ENCODE data around the gene GLT8D1. TPM values are rescaled to one million over a fixed set of nuclear protein-coding genes. Genes with fewer than 3 reads are reported as not detected.

Gene GLT8D1
- total and polyA plus RNA-seq, 2 of the 13 experiments (the other 11 are each of a cell fraction or from before 2014, with no cell fraction given) = 110 to 121 TPM

GRCh38 chr3:52682016-52682415 is 23.6 kb downstream of the GLT8D1 start (continued):
- peak; percentile 64 for TF ChIP-seq PAXIP1 (CRISPR knock-in tag; conservative IDR thresholded peaks at IDR 0.05)
- 0 out of 2 replicates have a peak, but pooled peaks have one; percentile 20 for TF ChIP-seq ZNF878 (CRISPR knock-in tag; IDR thresholded peaks at IDR 0.05)
- TF ChIP-seq CTCF (CRISPR knock-in tag; IDR thresholded peaks at IDR 0.05) = peak; percentile 79
- TF ChIP-seq ZNF275 (CRISPR knock-in tag; IDR thresholded peaks at IDR 0.05; ENCODE audit: borderline replicate concordance) = no peak
- TF ChIP-seq ZNF234 (CRISPR knock-in tag; conservative IDR thresholded peaks at IDR 0.05) = no peak
- no peak for TF ChIP-seq CBX2 (IDR thresholded peaks at IDR 0.05; ENCODE audit: low read depth, low read length)
- no peak for TF ChIP-seq CBX2 (CRISPR knock-in tag; IDR thresholded peaks at IDR 0.05; ENCODE audit: low read depth)
- TF ChIP-seq BHLHE40 (IDR thresholded peaks at IDR 0.05; ENCODE audit: low read length) = peak; percentile 38; the same call in 1 of the 2 replicates
- peak; percentile 63 for TF ChIP-seq BCL6 (CRISPR knock-in tag; IDR thresholded peaks at IDR 0.05)
- TF ChIP-seq, protein P1, sequence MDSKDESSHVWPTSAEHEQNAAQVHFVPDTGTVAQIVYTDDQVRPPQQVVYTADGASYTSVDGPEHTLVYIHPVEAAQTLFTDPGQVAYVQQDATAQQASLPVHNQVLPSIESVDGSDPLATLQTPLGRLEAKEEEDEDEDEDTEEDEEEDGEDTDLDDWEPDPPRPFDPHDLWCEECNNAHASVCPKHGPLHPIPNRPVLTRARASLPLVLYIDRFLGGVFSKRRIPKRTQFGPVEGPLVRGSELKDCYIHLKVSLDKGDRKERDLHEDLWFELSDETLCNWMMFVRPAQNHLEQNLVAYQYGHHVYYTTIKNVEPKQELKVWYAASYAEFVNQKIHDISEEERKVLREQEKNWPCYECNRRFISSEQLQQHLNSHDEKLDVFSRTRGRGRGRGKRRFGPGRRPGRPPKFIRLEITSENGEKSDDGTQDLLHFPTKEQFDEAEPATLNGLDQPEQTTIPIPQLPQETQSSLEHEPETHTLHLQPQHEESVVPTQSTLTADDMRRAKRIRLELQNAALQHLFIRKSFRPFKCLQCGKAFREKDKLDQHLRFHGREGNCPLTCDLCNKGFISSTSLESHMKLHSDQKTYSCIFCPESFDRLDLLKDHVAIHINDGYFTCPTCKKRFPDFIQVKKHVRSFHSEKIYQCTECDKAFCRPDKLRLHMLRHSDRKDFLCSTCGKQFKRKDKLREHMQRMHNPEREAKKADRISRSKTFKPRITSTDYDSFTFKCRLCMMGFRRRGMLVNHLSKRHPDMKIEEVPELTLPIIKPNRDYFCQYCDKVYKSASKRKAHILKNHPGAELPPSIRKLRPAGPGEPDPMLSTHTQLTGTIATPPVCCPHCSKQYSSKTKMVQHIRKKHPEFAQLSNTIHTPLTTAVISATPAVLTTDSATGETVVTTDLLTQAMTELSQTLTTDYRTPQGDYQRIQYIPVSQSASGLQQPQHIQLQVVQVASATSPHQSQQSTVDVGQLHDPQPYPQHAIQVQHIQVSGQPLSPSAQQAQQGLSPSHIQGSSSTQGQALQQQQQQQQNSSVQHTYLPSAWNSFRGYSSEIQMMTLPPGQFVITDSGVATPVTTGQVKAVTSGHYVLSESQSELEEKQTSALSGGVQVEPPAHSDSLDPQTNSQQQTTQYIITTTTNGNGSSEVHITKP (CRISPR knock-in tag; IDR thresholded peaks at IDR 0.05; ENCODE audit: low read depth) = peak; percentile 76; the same call in 1 of the 2 replicates
- no peak for TF ChIP-seq NR2F6 (IDR thresholded peaks at IDR 0.05)
- peak; percentile 55; the same call in 1 of the 2 replicates for TF ChIP-seq NR2F6 (CRISPR knock-in tag; IDR thresholded peaks at IDR 0.05)
- TF ChIP-seq FOXP1 (IDR thresholded peaks at IDR 0.05) = no peak
- TF ChIP-seq FOXP1 (CRISPR knock-in tag; IDR thresholded peaks at IDR 0.05) = peak; percentile 31; the same call in 1 of the 2 replicates
- TF ChIP-seq ZNF552 (CRISPR knock-in tag; IDR thresholded peaks at IDR 0.05; ENCODE audit: borderline replicate concordance) = no peak
- peak; percentile 55; the same call in 1 of the 2 replicates for TF ChIP-seq NCOA2 (CRISPR knock-in tag; IDR thresholded peaks at IDR 0.05)
- TF ChIP-seq MXI1 (IDR thresholded peaks at IDR 0.05; ENCODE audit: borderline replicate concordance, low read depth, low read length) = peak; percentile 94; the same call in 1 of the 3 replicates
- TF ChIP-seq THYN1 (CRISPR knock-in tag; IDR thresholded peaks at IDR 0.05; ENCODE audit: borderline replicate concordance, low read depth) = no peak
- TF ChIP-seq ATRX (CRISPR knock-in tag; IDR thresholded peaks at IDR 0.05; ENCODE audit: borderline replicate concordance) = no peak
- no peak for TF ChIP-seq ZNF788 (CRISPR knock-in tag; IDR thresholded peaks at IDR 0.05; ENCODE audit: borderline replicate concordance)

Data from HepG2 (cell line).